PFSK-1 (cell line): ENCODE measurements around the gene TSKU.

Experiments
- POLR2AphosphoS5 ChIP-seq: IDR thresholded peaks from 2 replicates; pipeline ENCODE4 v1.6.1; 2012; ENCODE audit warnings: low read depth, mild to moderate bottlenecking, control low read depth, low read length, moderate library complexity
- REST ChIP-seq, 2 experiments: IDR thresholded peaks; 2 replicates each; pipeline versions ENCODE4 v1.6.1 to v1.8.0; 2011 to 2012; ENCODE audit warnings: low read depth in 2 of 2, low read length in 2 of 2, control low read depth in 1 of 2, inconsistent platforms in 1 of 2, mild to moderate bottlenecking in 1 of 2, moderate library complexity in 1 of 2; ENCODE audit not compliant: insufficient read depth in 1 of 2
- SIN3A ChIP-seq: IDR thresholded peaks from 2 replicates; pipeline ENCODE4 v1.6.1; 2012; ENCODE audit warnings: mild to moderate bottlenecking, low read length, moderate library complexity, borderline replicate concordance; ENCODE audit not compliant: insufficient read depth
- TAF1 ChIP-seq: IDR thresholded peaks from 2 replicates; pipeline ENCODE4 v1.6.1; 2012; ENCODE audit warnings: low read length, control low read depth, borderline replicate concordance; ENCODE audit not compliant: insufficient read depth

DNA sequence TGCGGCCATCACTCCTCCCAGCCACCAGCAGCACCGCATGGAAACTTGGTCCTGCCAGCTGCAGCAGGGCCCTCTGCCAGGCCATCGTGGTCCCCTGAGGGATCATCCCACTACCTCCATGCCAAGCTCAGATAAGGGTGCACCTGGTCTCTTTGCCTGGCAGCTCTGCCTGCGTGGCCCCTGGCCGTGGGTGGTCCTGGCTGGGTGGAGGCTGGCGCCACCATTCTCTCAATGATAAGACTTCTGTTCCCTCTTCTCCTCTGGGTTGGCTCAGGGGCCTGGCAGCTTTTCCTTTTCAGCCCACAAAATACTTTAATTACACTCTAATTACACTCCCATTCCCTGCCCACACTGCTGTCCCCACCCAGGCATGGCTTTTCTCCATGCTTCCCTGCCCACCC is 26.8 kb upstream of the TSKU start:
- TF ChIP-seq SIN3A (no peak), REST (IDR thresholded peaks at IDR 0.05; ENCODE audit: insufficient read depth in 1 of 2, low read depth in 2 of 2, low read length in 2 of 2) (no peak), POLR2AphosphoS5 (no peak), TAF1 (no peak)
